HG03060 (cell line): ENCODE measurements around the gene TELO2.

Source experiments
- ATAC-seq: cut with Tn5 transposase; IDR thresholded peaks from one replicate; pipeline ENCODE4 v1.9.1; 2021; ENCODE audit warnings: low read depth, moderate number of reproducible peaks; ENCODE audit not compliant: unreplicated experiment

Gene TELO2

GRCh38 chr16:1492923-1493745, at the start of gene TELO2:
Gene TELO2 (plus strand): TSS chr16:1493360. CDS start chr16:1494282, 922 bp downstream.
- ATAC-seq = no peak

DNA sequence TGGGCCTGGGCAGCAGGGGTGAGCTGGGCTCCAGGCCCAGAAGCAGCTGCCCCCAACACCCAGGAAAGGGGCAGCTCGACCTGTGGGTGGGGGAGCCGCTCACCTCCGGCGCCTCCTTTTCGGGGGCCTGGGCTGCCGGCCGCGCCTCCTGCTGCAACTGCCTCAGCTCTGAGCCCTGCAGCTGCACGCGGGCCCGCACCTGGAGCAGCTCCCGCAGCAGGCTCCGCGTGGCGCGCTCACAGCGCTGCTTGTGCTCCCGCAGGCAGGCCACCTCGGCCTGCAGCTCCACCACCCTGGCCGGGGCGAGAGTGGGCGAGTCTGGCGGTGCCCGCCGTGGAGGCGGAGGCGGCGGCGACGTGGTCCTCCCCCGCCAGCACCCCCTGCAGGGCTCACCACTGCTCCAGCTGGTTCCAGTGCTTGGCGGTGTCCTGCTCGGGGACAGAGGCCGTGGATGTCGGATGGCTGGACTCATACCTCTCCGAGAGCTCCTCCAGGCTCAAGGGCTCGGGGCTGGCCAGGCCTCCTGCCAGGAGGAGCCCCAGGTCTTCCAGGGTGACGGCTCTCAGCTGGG, 49.7 kb upstream of the TELO2 start:
- no peak for ATAC-seq

DNA sequence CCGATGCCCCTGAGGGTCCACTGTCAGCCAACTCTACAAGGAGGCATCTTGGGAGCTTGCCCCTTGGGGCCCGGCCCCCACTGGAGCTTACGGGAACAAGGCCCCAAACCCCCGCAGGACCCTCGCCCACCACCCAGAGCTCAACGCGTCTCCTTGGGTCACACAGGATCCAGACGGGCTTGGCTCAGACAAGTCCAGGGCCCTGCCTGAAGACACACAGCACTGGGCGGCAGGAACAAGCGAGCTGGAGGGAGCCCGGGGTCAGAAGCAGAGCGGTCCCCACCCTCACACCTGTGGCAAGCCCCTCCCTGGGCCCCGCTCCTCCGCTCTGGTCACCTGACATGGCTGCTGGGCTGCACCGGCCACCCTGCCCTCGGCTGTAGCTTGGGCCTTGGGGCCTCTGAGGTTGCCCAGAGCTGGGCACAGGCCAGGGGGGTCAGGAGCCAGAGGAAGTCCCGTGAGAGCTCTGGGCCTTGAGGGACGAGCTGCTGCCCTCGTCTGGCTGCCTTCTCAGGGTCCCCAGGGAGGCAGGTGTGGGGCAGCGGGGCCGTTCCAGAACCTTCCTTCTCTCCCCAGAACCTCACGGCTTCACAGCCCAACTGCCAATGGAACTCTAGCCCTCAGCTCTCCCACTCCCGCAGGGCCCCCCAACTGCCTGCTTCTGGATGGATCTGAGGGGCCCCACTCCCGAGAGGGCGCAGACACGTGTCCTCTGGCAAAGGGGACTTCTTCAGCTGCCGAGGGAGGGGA, 49.0 kb upstream of the TELO2 start, which contains the start of gene CCDC154:
CCDC154 (minus strand) TSS at position 577 of the 750 bp plus-strand sequence; CDS start at position 343, 234 bp downstream.
- no peak for ATAC-seq

DNA sequence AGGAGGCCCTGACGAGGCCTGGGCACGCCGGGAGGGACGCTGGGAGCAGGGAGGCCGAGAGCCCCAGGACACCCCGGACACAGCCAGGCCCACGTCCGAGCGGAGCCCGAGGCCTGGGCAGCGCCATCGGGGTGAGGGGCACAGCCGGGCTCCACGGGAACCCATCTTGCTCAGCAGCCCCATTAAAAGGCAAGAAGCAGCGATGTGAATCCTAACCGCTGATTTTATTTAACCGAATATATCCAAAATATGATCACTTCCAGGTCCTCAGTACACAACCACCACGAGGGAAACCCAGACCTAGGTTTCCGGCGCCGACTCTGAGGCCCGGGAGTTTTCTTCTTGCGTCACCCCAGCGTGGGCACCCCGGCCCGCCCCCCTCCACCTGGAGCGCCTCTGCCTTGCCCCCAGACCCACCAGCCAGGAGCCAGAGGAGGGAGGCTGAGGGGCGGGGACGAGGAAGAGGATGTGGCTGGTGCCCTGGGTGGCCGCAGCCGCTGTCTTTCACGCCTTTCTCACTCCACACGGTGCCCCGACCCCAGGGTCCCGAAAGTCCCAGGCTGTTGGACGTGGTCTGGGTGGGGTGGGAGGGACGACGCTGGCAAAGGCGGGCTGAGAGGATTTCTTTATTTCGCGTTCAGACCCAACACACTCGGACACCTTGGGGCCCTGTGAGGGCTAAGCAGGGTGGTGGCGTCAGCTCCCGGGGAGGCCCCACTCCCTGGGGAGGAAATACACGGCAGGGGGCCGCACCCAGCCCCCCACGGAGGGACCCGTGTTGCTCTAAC, 48.2 kb upstream of the TELO2 start:
- ATAC-seq = no peak

DNA sequence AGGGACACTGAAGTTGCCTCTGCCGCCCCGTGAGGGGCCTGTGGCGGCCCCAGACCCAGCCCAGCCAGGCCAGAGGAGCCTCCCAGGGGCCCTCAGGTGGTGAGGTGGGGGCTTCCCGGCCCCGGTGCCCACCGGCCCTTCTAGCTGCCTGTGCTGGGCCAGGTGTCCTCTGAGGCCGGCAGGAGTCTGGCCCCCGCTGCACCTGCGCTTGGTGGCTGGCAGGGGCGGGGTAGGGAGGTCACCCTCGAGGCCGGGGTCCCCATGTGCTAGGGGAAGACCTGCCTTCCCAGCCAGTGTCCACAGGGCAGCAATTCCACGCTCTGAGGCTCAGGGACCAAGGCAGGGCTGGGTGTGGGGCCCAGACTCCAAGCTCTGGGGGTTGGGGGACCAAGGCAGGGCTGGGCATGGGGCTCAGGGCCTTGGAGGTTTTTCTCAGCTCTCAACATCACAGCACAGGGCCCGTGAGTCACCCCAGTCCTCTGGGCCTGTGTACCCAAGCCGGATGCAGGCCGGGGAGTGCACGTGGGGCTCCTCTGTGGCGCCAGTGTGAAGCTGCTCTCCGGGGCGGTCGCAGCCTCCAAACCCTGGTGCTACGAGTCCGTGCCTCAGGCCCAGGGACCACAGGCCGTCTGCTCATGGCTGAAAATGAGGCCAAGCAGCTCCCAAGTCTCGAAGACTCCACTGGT, 47.5 kb upstream of the TELO2 start:
- ATAC-seq = no peak

GRCh38 chr16:1446296-1447080, 46.7 kb upstream of the TELO2 start:
- no peak for ATAC-seq

DNA sequence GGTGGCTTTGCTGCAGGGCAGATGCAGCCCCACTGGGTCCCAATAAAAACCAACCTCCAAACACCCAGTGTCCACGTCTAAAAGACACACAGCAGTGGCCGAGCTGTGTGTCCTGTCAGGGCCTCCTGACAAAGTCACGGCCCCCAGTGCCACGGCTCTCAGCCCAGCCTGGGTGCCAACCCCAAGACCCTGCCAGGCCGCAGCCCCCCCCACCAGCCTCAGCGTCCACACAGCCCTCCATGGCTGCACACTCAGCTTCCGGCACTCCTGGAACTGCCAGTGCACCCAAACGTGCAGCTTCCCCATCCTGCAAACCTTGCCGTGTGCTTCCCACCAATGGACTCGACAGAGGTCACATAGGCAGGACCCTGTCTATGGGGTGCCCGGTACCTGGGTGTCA, 45.2 kb upstream of the TELO2 start:
- no peak for ATAC-seq

- ATAC-seq = no peak
Observed at GRCh38 chr16:1448536-1449116, 44.5 kb upstream of the TELO2 start.

DNA sequence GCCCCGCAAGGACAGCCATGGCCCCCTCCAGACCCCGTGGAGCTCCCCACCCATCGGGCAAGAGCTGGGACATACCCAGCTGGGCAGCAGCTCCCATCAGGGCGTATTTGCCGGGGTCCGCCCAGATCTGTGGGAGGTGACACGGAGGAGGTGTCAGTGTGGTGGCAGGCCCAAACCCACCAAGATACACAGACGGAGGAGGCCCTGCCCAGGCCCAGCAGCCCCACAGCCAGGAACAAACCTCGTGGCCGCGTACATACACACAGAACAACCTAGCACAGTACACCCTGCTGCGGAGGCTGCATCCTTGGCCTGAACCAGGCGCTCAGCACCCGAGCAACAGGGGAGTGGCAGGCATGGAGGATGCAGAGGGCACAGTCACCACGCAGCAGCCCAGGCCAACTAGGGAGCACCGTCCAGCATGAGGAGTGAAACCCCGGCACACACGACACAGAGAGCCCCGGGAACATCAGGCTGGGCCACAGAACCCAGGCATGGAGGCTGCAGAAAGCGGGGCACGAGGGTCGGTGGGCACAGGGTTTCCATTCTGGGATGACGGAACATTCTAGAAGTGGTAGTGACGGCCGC, 43.9 kb upstream of the TELO2 start:
- ATAC-seq = no peak

DNA sequence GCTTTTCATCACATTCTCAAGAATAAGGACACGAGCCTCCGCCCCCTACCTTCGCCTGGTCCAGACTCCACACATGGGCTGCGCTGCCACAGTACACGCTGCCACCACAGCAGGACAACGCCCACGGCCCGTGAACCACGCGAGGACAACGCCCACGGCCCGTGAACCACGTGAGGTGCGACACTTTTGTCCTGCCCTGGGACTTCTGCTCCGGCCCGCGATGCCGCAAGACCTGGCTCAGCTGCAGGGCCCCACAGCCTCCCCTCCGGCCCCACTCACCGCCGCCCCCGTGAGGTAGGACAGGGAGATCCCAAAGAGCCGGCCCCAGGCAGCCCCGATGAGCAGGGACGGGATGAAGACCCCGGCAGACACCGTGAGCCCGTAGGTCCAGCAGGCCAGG, 42.9 kb upstream of the TELO2 start:
- no peak for ATAC-seq

- ATAC-seq = no peak
Observed at GRCh38 chr16:1450841-1451240, 42.3 kb upstream of the TELO2 start.

- no peak for ATAC-seq
Observed at GRCh38 chr16:1451702-1452392, 41.3 kb upstream of the TELO2 start.

DNA sequence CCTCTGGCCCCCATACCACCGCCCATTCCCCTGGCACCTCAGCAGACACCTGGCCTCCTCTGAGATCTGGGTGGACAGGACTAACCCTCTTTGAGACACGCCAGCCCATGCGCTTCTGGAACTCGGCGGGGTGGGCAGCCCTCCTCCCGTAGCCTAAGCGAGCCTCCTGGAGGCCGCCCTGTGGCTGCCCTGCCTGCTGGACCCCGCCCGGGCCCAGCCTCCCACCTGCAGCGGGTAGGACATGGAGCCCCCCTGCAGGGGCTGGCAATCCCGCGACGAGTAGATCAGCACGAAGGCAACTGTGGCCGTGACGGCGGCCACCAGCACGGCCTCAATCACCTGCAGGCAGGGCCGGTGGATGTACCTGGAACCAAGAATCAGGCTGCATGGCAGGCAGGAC, 40.6 kb upstream of the TELO2 start:
- ATAC-seq = no peak

DNA sequence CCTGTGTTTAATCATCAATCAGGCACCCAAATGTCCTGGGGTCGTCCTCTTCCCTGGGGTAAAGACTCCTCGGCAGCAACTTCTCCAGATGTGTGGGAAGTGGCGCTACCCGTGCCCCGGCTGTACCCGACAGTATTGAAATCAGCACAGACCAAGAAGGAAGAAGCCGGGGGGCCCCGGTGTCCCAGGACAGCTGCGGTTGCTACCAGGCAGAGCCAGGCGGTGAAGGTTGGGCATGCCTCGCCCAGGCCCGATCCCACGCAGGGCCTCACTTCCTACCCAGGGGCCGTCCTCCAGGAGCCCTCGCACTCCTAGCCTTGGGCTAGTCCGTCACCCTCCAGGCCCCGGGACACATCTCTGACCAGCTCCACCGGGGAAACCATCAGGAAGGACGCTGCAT, 39.8 kb upstream of the TELO2 start:
- ATAC-seq = no peak

GRCh38 chr16:1454561-1454960, 38.6 kb upstream of the TELO2 start:
- ATAC-seq = no peak

DNA sequence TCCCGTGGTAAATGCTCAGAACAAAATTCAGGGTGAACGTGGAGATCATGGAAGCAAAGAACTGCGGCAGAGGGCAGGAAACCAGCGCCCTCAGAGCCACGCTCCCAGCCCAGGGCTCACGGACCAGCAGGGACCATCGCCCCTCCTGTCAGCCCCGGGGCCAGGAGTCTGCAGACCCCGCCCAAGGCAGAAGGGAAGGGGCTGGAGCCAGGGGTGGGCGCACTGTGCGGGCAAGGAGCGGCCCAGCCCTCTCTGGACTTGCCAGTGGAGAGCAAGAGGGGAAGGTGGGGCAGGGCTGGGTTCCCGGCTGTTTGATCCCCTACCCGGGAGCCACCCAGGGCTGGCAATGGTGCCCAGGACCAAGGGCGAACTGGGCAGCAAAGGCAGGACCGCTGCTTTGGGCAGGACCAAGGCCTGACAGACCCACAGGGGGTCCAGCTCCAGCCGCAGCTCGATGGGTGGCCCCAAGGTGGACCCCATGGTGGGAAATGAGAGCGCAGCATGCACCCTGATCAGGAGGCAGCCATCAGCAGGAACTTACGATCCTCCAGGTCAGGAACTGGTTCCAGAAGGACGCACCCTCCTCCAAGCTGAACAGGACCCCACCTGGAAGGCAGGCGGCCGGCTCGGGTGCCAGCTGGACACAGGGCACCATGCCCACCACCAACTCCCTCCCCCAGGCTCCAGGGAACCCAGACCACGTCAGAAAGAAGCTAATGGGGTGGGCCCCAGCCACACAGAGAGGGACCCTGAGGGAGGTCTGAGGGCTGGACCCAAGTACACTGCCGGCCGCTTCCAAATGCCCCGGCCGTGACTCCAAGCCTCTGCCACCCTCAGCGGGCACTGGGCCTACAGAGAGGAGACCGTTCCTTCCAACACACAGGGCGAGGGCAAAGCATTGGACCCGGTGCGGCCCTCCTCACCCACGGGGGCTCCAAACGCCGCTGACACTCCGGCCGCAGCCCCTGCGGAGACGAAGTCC, 37.7 kb upstream of the TELO2 start:
- ATAC-seq = no peak

GRCh38 chr16:1456951-1457350, 36.2 kb upstream of the TELO2 start:
- ATAC-seq = no peak
